ENCODE data around the gene EMP1.

- TF ChIP-seq, protein P1, sequence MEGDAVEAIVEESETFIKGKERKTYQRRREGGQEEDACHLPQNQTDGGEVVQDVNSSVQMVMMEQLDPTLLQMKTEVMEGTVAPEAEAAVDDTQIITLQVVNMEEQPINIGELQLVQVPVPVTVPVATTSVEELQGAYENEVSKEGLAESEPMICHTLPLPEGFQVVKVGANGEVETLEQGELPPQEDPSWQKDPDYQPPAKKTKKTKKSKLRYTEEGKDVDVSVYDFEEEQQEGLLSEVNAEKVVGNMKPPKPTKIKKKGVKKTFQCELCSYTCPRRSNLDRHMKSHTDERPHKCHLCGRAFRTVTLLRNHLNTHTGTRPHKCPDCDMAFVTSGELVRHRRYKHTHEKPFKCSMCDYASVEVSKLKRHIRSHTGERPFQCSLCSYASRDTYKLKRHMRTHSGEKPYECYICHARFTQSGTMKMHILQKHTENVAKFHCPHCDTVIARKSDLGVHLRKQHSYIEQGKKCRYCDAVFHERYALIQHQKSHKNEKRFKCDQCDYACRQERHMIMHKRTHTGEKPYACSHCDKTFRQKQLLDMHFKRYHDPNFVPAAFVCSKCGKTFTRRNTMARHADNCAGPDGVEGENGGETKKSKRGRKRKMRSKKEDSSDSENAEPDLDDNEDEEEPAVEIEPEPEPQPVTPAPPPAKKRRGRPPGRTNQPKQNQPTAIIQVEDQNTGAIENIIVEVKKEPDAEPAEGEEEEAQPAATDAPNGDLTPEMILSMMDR (IDR thresholded peaks at IDR 0.05), result no peak
- TF ChIP-seq POLR2A (IDR thresholded peaks at IDR 0.05), result no peak
These were observed 769 bp upstream of the EMP1 start for GRCh38 chr12:13195785-13196129.

Measured in lower leg skin (tissue), 3 donors.